ENCODE measurements around the gene GNB3.
"Not testable (repeated sequence)": the region's sequence is repeated elsewhere in the genome, so short reads cannot be mapped to it uniquely, and the experiment has no call there.

Gene GNB3

DNA sequence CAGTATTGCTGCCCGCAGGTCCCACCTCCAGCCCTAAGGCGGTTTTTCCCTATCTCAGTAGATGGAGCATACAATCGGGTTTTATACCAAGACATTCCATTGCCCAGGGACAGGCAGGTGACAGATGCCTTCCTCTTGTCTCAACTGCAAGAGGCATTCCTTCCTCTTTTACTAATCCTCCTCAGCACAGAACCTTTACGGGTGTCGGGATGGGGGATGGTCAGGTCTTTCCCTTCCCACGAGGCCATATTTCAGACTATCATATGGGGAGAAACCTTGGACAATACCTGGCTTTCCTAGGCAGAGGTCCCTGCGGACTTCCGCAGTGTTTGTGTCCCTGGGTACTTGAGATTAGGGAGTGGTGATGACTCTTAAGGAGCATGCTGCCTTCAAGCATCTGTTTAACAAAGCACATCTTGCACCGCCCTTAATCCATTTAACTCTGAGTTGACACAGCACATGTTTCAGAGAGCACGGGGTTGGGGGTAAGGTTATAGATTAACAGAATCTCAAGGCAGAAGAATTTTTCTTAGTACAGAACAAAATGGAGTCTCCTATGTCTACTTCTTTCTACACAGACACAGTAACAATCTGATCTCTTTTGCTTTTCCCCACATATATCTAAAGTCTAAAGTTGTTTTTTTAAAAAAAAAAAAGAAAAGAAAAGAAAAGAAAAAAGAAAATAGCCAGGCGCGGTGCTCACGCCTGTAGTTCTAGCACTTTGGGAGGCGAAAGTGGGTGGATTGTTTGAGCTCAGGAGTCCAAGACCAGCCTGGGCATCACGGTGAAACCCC is 45.7 kb downstream of the GNB3 start:
- DNase-seq = not testable (repeated sequence)

GRCh38 chr12:6887460-6887859 is 46.7 kb downstream of the GNB3 start:
- DNase-seq = no peak

DNA sequence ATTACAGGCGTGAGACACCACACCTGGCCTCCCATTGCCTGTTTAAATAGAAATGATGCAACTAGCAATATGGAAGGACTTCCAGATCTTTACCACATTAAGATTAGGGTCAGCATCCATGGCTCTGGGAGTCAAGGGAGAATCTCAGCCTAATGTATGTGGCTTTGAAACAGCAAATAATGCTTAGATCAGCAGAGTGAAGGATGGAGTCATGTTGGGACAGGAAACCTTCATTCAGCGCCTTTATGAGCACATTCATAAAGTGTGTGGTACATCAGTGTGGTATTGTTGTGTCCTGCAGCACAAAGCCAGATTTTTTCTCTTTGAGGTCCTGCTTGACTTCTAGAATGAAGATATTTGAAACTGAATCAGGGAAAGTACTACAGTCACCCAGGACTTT is 47.6 kb downstream of the GNB3 start:
- DNase-seq = no peak

DNA sequence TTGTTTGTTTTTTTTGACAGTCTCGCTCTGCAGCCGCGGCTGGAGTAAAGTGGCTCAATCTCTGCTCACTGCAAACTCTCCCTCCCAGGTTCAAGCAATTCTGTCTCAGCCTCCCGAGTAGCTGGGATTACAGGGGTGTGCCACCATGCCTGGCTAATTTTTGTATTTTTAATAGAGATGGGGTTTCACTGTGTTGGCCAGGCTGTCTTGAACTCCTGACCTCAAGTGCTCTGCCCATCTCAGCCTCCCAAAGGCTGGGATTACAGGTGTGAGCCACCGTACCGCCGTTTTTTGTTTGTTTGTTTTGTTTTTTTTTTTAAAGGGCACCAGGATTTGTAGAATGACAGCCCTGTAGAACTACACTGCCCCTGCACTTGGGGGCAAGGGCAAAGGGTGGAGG is 48.1 kb downstream of the GNB3 start:
- not testable (repeated sequence) for DNase-seq

DNA sequence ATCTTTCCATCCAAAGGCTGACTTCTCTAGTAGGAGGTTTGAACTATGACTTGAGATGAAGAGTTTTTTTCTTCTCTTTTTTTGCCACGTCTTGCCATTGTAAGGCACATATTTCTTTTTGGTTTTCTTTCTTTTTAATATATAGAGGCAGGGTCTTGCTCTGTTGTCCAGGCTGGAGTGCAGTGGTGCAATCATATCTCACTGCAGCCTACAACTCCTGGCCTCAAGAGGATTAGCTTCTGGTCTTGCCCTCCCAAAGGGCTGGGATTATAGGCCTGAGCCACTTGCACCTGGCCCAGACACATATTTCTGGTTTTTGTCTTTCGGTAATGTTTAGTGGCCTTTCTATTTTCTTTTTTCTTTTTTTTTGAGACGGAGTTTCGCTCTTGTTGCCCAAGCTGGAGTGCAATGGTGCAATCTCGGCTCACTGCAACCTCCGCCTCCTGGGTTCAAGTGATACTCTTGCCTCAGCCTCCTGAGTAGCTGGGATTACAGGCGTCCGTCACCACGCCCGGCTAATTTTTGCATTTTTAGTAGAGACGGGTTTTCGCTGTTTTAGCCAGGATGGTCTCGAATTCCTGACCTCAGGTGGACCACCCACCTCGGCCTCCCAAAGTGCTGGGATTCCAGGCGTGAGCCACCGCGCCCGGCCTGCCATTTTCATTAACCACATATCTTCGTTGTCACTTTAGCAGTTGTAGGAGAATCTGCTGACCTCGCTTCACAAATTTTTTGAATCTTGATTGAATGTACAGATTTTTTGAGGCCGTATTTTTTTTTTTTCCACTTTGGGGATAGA is 49.2 kb downstream of the GNB3 start:
- DNase-seq = not testable (repeated sequence)

DNA sequence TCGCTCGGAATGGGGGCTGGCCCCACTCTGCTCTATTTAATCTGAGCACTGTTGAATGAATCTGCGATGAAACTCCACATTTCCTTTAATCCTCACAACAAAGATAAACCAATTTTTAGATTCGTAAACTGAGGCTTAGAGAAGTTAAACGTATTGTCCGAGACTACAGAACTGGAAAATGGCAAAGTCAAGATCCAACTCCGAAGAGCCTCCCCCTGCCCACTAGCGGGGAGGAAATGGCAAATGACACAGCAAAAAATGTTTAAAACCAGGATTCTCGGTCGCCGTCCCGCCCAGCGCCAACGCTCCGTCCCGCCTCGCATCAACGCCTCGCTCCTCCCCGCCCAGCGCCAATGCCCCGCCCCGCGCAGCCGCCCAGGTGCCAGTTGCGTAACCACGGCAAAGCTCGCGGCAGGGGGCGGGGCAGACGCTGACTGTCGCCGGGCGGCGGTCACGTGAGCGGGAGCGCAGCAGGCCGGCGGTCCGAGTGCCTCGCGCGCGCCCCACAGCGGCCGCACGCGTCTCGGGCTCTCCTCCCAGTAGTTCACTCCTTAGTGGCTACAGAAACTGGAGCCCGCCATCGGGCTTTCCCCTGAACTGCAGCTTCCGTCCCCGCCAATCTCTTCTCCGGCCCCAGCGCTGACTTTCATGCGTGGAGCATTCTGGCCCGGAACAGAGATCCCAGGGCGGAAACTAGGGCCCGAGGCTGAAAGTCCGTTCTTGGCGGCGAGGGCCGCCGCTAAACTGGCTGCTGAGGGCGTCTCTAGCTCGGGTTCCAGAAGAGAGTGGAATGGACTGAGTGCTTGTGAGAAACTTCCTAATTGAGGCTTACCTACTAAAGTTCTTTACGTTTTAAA is 50.3 kb downstream of the GNB3 start:
- peak; percentile 99 for DNase-seq

DNA sequence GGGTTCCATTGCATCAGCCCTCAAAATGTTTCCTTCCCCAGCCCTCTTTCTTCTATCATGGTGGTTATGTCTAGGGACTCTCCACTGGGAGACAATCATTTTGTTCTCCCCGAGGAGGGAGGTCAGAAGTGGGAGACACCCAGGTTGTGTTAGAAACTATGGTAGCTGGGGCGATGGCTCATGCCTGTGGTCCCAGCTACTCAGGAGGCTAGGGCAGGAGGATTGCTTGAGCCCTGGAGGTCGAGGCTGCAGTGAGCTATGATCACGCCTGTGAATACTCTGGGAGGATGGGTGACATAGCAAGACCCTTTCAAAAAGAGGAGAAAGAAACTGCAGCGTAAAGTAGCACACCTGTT is 50.9 kb downstream of the GNB3 start:
- no peak for DNase-seq

- DNase-seq = not testable (repeated sequence)
Measured at GRCh38 chr12:6892683-6893082, 52.0 kb downstream of the GNB3 start.

GRCh38 chr12:6894321-6894720 is 53.6 kb downstream of the GNB3 start:
- DNase-seq = no peak
